Kidney (tissue), 14 donors: ENCODE results near the gene ASGR2. TPM values are rescaled to one million over a fixed set of nuclear protein-coding genes. Genes with fewer than 3 reads are reported as not detected.

Experiments
- DNase-seq, 5 donors: peaks; one replicate each; pipeline ENCODE4 v3.0.0-alpha.2; 2013 to 2020
- FAIRE-seq: peaks from 2 replicates; lab custom pipeline; 2012; peaks lifted over from hg19 to GRCh38; lab: Jason Lieb, UNC
- H3K27ac ChIP-seq, 2 donors: one replicate each; pipeline ENCODE4 v1.7.0; 2013; ENCODE audit warnings: low read depth in 2 of 2, low read length in 2 of 2, inconsistent platforms in 1 of 2
- H3K27me3 ChIP-seq: one replicate; pipeline ENCODE4 v1.7.1; 2013; ENCODE audit warnings: low read length, inconsistent platforms; ENCODE audit not compliant: control insufficient read depth, insufficient read depth
- H3K36me3 ChIP-seq, 3 donors: one replicate each; pipeline versions ENCODE4 v1.7.0 to v1.7.1; 2013; ENCODE audit warnings: low read length in 3 of 3, control low read depth in 1 of 3, inconsistent platforms in 1 of 3; ENCODE audit not compliant: insufficient read depth in 3 of 3, control insufficient read depth in 2 of 3
- H3K4me1 ChIP-seq, 3 donors: one replicate each; pipeline versions ENCODE4 v1.7.0 to v1.7.1; 2013; ENCODE audit warnings: low read length in 3 of 3, inconsistent platforms in 1 of 3, low read depth in 1 of 3; ENCODE audit not compliant: control insufficient read depth in 2 of 3, insufficient read depth in 2 of 3
- H3K4me3 ChIP-seq, 3 donors: one replicate each; pipeline versions ENCODE4 v1.7.0 to v1.8.1; 2013; ENCODE audit warnings: low read length in 3 of 3, control low read depth in 1 of 3, inconsistent platforms in 1 of 3
- H3K9ac ChIP-seq, 3 donors: one replicate each; pipeline versions ENCODE4 v1.7.0 to v1.7.1; 2013; ENCODE audit warnings: low read length in 3 of 3, control low read depth in 1 of 3, inconsistent platforms in 1 of 3
- H3K9me3 ChIP-seq, 3 donors: one replicate each; pipeline versions ENCODE4 v1.7.0 to v1.7.1; 2013; ENCODE audit warnings: low read length in 3 of 3, control low read depth in 1 of 3, inconsistent platforms in 1 of 3; ENCODE audit not compliant: control insufficient read depth in 2 of 3, insufficient read depth in 1 of 3
- CTCF ChIP-seq: IDR thresholded peaks from 3 replicates; pipeline ENCODE4 v1.5.1; 2012; ENCODE audit warnings: mild to moderate bottlenecking, moderate library complexity, borderline replicate concordance; ENCODE audit not compliant: insufficient read depth; ENCODE audit errors: extremely low read depth
- intact Hi-C: fragments of 100-400 bp; cut with DNase I; formaldehyde crosslinking; loops from one replicate; pipeline ENCODE4 v1.11.1; 2022
- polyA plus RNA-seq: library from polyadenylated mRNA; stranded (reverse); fragments of 350-450 nt; fragmentation: Illumina TruSeq; extraction: RNeasy Lipid Tissue Mini Kit (QIAGEN cat#74804); gene quantifications from one replicate; pipeline ENCODE4 v1.2.3, GENCODE V29; 2014; ENCODE audit warnings: low read depth, low replicate concordance; ENCODE audit not compliant: insufficient read depth
- total RNA-seq: library from RNA; stranded (reverse); fragmentation: NEBNext Ultra II Directional; extraction: Animal tissue kit (Norgen Biotek cat#: 25700); gene quantifications from one replicate; pipeline ENCODE4 v1.2.1, GENCODE V29; 2021
- donor health status: control.
- donor health status: control.
- donor health status: control.
- donor health status: control.
- donor health status: control.
- donor health status: DM: yes; HTN: yes; CAD: no.
- donor health status: Normal renal cell carcinoma (clear cell type).

The ASGR2 gene
- total and polyA plus RNA-seq, 2 donors from 2014 or later, result 1.2 to 1.4 TPM

- H3K9ac ChIP-seq, result no peak overlapping the region
- intact Hi-C loops, result no loop called here
- H3K9me3 ChIP-seq, result peaks cover 0 to 4% (median 0%) of the 10 kb centered on the region in 3 donors
- H3K4me1 ChIP-seq, result peaks cover 0 to 7% (median 0%) of the 10 kb centered on the region in 3 donors
- TF ChIP-seq CTCF, result no peak
- H3K27ac ChIP-seq, result no peak overlapping the region
- H3K36me3 ChIP-seq, result no peaks in the 10 kb centered on the region
- FAIRE-seq (no peak), DNase-seq (no peak)
- H3K27me3 ChIP-seq, result no peaks in the 10 kb centered on the region
- H3K4me3 ChIP-seq, result no peak overlapping the region
Observed at GRCh38 chr17:7110617-7111306, 3.9 kb downstream of the ASGR2 start.

- DNase-seq, result no peak
- H3K9me3 ChIP-seq, result peaks cover 0 to 4% (median 0%) of the 10 kb centered on the region in 3 donors
- peaks cover 0 to 7% (median 0%) of the 10 kb centered on the region in 3 donors for H3K4me1 ChIP-seq
- H3K27ac ChIP-seq, result no peak overlapping the region
- no peaks in the 10 kb centered on the region for H3K36me3 ChIP-seq
- H3K4me3 ChIP-seq, result no peak overlapping the region
- intact Hi-C loops, result no loop called here
- no peaks in the 10 kb centered on the region for H3K27me3 ChIP-seq
- TF ChIP-seq CTCF, result no peak
- H3K9ac ChIP-seq, result no peak overlapping the region
- FAIRE-seq, result no peak
Observed at GRCh38 chr17:7109461-7110322, 4.9 kb downstream of the ASGR2 start.

- intact Hi-C loops, result no loop called here
- no peaks in the 10 kb centered on the region for H3K27me3 ChIP-seq
Observed at GRCh38 chr17:7108981-7109380, 5.6 kb downstream of the ASGR2 start.

More at GRCh38 chr17:7108981-7109380, 5.6 kb downstream of the ASGR2 start:
- no peak for FAIRE-seq
- Histone ChIP-seq H3K4me3 (no peak overlapping the region), H3K9me3 (peaks cover 0 to 4% (median 0%) of the 10 kb centered on the region in 3 donors), H3K9ac (no peak overlapping the region), H3K27ac (no peak overlapping the region), H3K36me3 (no peaks in the 10 kb centered on the region), H3K4me1 (peaks cover 0 to 4% (median 0%) of the 10 kb centered on the region in 3 donors)
- no peak for TF ChIP-seq CTCF
- no peak for DNase-seq
